Activated CD4-positive, alpha-beta T cell treated with anti-CD3 and anti-CD28 coated beads for 36 hours (primary cell): Measurements from ENCODE around the gene IQGAP2. TPM values are rescaled to one million over a fixed set of nuclear protein-coding genes. Genes with fewer than 3 reads are reported as not detected.

Experiments
- ATAC-seq: fragments of 200-7000 bp; cut with Tn5 transposase; one replicate; pipeline ENCODE4 v1.10.0; 2021; ENCODE audit warnings: mild to moderate bottlenecking, moderate library complexity
- CTCF ChIA-PET: fragments of 350-600 bp; sonication (Branson Sonifier 250); formaldehyde crosslinking; loops from one replicate; lab custom pipeline; 2021; ENCODE audit warnings: antibody characterized with exemption; lab: Charles Lee
- POLR2A ChIA-PET: fragments of 350-600 bp; sonication (Branson Sonifier 250); formaldehyde crosslinking; loops from one replicate; lab custom pipeline; 2021; ENCODE audit warnings: antibody characterized with exemption, inconsistent platforms; lab: Charles Lee
- DNase-seq: peaks from one replicate; pipeline ENCODE4 v3.0.0-alpha.2; 2020
- H3K27ac Mint-ChIP-seq: one replicate; pipeline ENCODE4 v1.8.0; 2021; ENCODE audit warnings: mixed read lengths
- H3K27me3 Mint-ChIP-seq: one replicate; pipeline ENCODE4 v1.8.0; 2021; ENCODE audit warnings: mixed read lengths
- H3K36me3 Mint-ChIP-seq: one replicate; pipeline ENCODE4 v1.8.0; 2021; ENCODE audit warnings: low read depth, mixed read lengths
- H3K4me1 Mint-ChIP-seq: one replicate; pipeline ENCODE4 v1.8.0; 2021; ENCODE audit warnings: mixed read lengths
- H3K4me3 Mint-ChIP-seq: one replicate; pipeline ENCODE4 v1.8.0; 2021; ENCODE audit warnings: mild to moderate bottlenecking, moderate library complexity, mixed read lengths
- H3K9me3 Mint-ChIP-seq: one replicate; pipeline ENCODE4 v1.8.0; 2021; ENCODE audit warnings: low read depth, mixed read lengths
- intact Hi-C, 2 experiments: fragments of 100-400 bp; cut with DNase I in 1 of 2; cut with micrococcal nuclease in 1 of 2; formaldehyde crosslinking; loops; one replicate each; pipeline versions ENCODE4 v1.14.2 to v1.15.1; 2022 to 2024; cut with DNase I, micrococcal nuclease
- total RNA-seq, 2 experiments: library from RNA; stranded (reverse); gene quantifications; one replicate each; pipeline ENCODE4 v1.2.3, GENCODE V29; 2021

Gene IQGAP2
- total RNA-seq, 2 experiments from 2014 or later = 62.7 to 82.7 TPM

DNA sequence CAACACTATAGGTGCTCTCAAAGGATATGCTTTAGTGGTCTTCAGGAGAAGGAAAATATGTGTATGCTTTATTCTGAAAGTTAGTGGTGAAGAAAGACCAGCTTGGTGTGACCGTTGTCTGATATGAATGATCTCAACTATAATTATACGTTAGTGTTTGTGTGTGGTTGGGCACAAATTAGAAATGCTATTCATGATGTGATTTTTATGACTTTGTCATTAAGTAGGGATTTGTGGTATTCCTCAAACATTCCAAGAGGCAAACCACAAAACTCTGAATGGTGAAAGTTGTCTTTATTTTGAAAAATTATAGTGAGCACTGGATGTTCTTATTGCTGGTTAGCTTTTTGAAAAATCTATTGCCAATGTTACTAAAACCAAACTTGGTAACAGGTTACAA is 306.7 kb downstream of the IQGAP2 start:
- Mint-ChIP-seq H3K36me3 (peaks cover 7% of the 10 kb centered on the region), H3K27ac (no peak overlapping the region), H3K4me3 (no peak overlapping the region), H3K9me3 (no peaks in the 10 kb centered on the region), H3K27me3 (peaks cover 14% of the 10 kb centered on the region), H3K4me1 (peaks cover 19% of the 10 kb centered on the region)
- intact Hi-C loops = loop anchor here in 1 of 2 experiments (2.0 kb wide), 1 partner anchor 17 kb away; no protein-coding TSS in a partner anchor
- ChIA-PET CTCF (interaction anchor here (1.3 kb wide), 1 partner anchor 17 kb away, joined by 3 read pairs; no protein-coding TSS in a partner anchor), POLR2A (no interaction called here)
- ATAC-seq (no peak), DNase-seq (no peak)

DNA sequence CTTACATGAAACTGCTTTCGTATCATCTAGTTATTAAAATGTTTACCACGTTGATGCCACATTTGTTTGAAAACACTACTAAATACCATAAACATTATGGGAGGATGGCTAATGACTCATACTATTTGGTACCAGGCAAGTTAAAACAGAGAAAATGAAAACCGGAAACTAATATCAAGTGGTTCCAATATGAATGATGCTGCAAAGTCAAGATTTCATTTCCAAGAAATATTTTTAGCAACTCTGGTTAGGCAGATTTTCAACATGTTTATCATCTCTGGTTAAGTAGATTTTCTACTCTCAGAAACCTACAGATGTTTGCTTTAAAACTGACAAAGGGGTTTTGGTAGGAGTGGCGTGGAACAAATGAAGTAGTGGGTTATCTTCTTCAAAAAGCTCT is 307.9 kb downstream of the IQGAP2 start:
- peak; percentile 60 for ATAC-seq
- H3K27ac Mint-ChIP-seq = peak overlapping the region; percentile 47
- DNase-seq = no peak
- POLR2A ChIA-PET = no interaction called here
- CTCF ChIA-PET = no interaction called here
- H3K4me1 Mint-ChIP-seq = peaks cover 22% of the 10 kb centered on the region
- peaks cover 19% of the 10 kb centered on the region for H3K27me3 Mint-ChIP-seq
- no peaks in the 10 kb centered on the region for H3K9me3 Mint-ChIP-seq
- peaks cover 5% of the 10 kb centered on the region for H3K36me3 Mint-ChIP-seq
- intact Hi-C loops = loop anchor here in 1 of 2 experiments (2.0 kb wide), 1 partner anchor 18 kb away; no protein-coding TSS in a partner anchor
- no peak overlapping the region for H3K4me3 Mint-ChIP-seq

DNA sequence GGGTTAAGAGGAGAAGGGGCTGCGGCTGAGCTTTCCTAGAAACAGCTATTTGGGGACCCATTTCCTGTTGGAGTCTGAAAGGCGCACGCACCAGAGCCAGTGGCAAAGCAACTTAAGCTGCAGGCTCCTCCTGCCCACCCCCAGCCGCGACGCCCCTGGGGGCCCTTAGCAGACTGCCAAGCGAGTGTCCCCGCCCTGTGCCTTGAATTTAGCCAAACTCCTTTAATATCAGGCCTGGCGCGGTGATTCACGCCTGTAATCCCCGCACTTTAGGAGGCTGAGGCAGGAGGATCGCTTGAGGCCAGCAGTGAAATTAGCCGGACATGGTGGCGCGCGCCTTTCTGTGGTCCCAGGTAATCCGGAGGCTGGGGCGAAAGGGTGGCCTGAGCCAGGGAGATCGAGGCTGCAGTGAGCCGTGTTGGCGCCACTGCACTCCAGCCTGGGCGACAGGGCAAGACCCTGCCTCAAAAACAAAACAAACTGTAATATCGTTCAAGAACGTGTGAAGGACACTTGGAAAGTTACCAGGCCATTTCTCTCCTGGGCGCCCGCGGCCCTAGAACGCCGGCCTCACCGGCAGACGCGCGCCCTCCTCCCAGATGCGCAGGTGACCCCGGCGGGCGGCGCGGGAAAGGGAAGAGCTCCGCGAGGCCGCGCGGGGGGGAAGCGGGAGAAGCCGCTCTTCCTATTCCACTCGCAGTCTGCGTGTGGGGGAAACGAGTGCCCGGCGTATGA is 311.8 kb downstream of the IQGAP2 start:
- Mint-ChIP-seq H3K27ac (no peak overlapping the region), H3K36me3 (no peaks in the 10 kb centered on the region), H3K4me3 (peak overlapping the region; percentile 75), H3K27me3 (peaks cover 38% of the 10 kb centered on the region), H3K9me3 (no peaks in the 10 kb centered on the region), H3K4me1 (peaks cover 28% of the 10 kb centered on the region)
- intact Hi-C loops = loop anchor here (2.0 to 5.0 kb wide), 3 partner anchors 24 to 302 kb away; no protein-coding TSS in a partner anchor
- CTCF ChIA-PET = interaction anchor here (0.8 to 8.5 kb wide), 6 partner anchors 10 to 60 kb away, joined by 3 to 45 read pairs (median 4); no protein-coding TSS in a partner anchor
- POLR2A ChIA-PET = no interaction called here
- ATAC-seq (no peak), DNase-seq (peak; percentile 28)

DNA sequence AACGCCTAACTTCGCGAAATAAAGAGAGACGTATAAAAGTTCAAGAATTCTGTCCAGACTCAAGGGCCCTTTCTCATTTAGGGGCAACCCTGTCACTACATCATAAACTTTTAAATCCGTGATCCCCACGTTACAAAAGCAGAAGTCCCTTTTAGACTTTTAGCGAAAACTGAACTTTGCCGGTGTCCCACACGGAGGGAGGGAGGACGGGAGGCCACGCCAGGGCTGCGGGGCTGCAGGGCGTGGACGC is 312.3 kb downstream of the IQGAP2 start:
- no peak for ATAC-seq
- intact Hi-C loops = loop anchor here (2.0 to 5.0 kb wide), 3 partner anchors 23 to 302 kb away; no protein-coding TSS in a partner anchor
- H3K4me1 Mint-ChIP-seq = peaks cover 27% of the 10 kb centered on the region
- H3K27me3 Mint-ChIP-seq = peaks cover 38% of the 10 kb centered on the region
- DNase-seq = no peak
- no peaks in the 10 kb centered on the region for H3K36me3 Mint-ChIP-seq
- POLR2A ChIA-PET = no interaction called here
- no peak overlapping the region for H3K27ac Mint-ChIP-seq
- no peaks in the 10 kb centered on the region for H3K9me3 Mint-ChIP-seq
- CTCF ChIA-PET = interaction anchor here (1.0 to 8.5 kb wide), 5 partner anchors 11 to 60 kb away, joined by 3 to 45 read pairs (median 5); no protein-coding TSS in a partner anchor
- H3K4me3 Mint-ChIP-seq = peak overlapping the region; percentile 75

DNA sequence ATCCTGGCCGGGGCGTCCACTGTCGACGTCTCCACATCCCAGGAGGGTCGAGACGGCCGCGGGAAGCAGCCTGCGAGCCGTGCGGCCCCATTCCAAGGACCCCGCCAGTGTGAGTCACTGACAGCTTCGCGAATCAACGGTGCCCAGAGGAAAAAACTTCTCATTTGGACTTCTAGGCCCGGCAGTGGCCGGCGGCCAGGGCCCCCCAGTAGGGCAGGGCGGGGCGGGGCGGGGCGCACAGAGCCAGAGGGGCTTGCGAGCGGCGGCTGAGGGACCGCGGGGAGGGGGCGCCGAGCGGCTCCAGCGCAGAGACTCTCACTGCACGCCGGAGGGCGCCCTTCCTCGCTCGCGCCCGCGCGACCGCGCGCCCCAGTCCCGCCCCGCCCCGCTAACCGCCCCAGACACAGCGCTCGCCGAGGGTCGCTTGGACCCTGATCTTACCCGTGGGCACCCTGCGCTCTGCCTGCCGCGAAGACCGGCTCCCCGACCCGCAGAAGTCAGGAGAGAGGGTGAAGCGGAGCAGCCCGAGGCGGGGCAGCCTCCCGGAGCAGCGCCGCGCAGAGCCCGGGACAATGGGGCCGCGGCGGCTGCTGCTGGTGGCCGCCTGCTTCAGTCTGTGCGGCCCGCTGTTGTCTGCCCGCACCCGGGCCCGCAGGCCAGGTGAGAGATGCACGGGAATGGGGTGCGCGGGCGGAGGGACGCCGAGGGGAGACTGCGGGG is 312.8 kb downstream of the IQGAP2 start, which contains the start of gene F2R:
TSS of gene F2R (plus strand) at position 391 of the 720 bp plus-strand sequence. CDS start at position 573, 182 bp downstream.
- peak within 1 kb of the TSS; percentile 75 for H3K4me3 Mint-ChIP-seq
- DNase-seq (peak; percentile 72), ATAC-seq (peak; percentile 79)
- peaks cover 38% of the 10 kb centered on the region for H3K27me3 Mint-ChIP-seq
- no peaks in the 10 kb centered on the region for H3K36me3 Mint-ChIP-seq
- CTCF ChIA-PET = interaction anchor here (1.0 to 8.5 kb wide), 5 partner anchors 11 to 59 kb away, joined by 3 to 45 read pairs (median 5); no protein-coding TSS in a partner anchor
- intact Hi-C loops = loop anchor here (1.0 to 5.0 kb wide), 6 partner anchors 23 to 313 kb away; partner anchors contain the start of gene IQGAP2 (in 1 of the 2)
- POLR2A ChIA-PET = no interaction called here
- H3K9me3 Mint-ChIP-seq = no peaks in the 10 kb centered on the region
- no peak within 1 kb of the TSS for H3K27ac Mint-ChIP-seq
- H3K4me1 Mint-ChIP-seq = peaks cover 22% of the 10 kb centered on the region

DNA sequence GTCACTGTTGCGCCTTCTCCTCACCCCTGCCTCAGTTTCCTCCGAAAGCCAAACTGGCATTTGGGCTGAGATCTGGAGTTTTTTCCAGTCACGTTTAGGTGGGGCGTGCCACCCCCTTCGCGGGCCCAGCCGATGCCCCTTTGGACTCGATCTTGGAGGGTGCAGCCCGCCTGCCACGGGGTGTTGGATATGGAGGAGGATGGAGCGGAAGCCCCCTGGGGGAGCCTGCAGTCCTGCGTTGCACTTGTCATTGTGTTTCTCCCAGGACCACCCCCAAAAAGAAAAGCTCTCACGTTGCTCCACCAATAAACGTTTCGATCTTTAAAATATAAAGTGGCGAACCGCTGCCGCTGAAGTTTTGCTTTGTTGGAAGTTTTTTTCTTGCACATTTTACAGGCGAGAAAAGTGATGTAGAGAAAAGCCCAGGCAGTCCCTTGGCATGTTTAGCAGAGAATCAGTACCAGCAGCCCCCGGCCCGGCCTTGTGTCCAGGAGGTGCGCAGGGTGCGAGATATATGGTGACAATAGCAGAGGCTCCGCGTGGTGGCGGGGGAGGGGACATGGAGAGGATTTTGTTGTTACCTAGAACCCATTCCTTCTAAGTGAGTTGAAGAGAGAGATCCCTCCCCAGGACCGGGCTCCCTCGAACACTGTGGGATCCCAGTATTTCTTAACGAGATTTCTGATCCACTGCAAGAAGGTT is 313.5 kb downstream of the IQGAP2 start:
- no peak overlapping the region for H3K27ac Mint-ChIP-seq
- intact Hi-C loops = loop anchor here (1.0 to 5.0 kb wide), 5 partner anchors 23 to 313 kb away; partner anchors contain the start of gene IQGAP2 (in 1 of the 2)
- peak; percentile 38 for DNase-seq
- peaks cover 38% of the 10 kb centered on the region for H3K27me3 Mint-ChIP-seq
- no peak for ATAC-seq
- no peaks in the 10 kb centered on the region for H3K9me3 Mint-ChIP-seq
- peaks cover 15% of the 10 kb centered on the region for H3K4me1 Mint-ChIP-seq
- peak overlapping the region; percentile 75 for H3K4me3 Mint-ChIP-seq
- ChIA-PET CTCF (interaction anchor here (0.8 to 8.5 kb wide), 3 partner anchors 40 to 116 kb away, joined by 3 to 45 read pairs (median 3); no protein-coding TSS in a partner anchor), POLR2A (no interaction called here)
- H3K36me3 Mint-ChIP-seq = no peaks in the 10 kb centered on the region

DNA sequence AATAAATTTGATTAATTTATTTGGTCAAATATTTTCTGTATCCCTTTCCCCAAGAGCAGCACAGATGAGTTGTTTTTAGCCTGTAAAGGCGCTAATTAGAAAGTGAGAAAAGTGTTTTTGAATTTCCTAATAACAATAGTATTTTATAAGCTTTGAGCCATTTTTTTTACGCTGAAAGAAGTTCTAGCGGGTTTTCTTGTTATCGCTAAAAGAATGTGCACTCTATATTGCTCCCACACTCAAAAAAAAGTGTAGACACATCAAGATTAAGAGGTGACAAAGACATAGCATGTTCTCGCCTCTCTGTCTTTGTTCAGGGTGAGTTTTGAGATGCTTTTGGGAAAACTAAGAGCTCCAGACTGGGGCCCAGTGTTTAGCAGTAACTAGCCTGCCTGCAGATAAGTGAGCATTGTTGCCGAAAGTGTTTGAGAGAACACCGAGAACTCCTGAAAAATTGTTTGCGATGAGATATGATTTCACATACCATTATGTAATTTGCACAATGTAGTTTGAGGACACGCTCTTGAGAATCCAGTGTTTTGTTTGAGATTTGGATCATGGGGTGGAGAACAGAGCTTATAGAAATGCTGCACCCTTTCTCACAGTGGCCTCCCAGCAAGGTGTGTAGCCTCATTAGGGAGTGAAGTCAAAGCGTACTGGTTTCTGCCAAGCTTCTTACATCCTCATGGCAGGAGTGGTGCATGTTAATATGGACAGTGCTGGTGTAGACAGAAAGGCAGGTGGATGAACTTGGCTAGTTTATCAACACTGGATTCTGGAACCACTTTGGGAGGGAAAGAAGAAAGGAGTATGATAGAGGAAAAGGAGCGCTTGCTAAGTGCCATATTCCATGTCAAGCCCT is 314.4 kb downstream of the IQGAP2 start:
- Mint-ChIP-seq H3K4me1 (peaks cover 14% of the 10 kb centered on the region), H3K36me3 (no peaks in the 10 kb centered on the region), H3K9me3 (no peaks in the 10 kb centered on the region), H3K4me3 (peak overlapping the region; percentile 75), H3K27me3 (peaks cover 38% of the 10 kb centered on the region), H3K27ac (no peak overlapping the region)
- intact Hi-C loops = loop anchor here (5.0 kb wide), 2 partner anchors 55 to 300 kb away; no protein-coding TSS in a partner anchor
- ATAC-seq = no peak
- CTCF ChIA-PET = interaction anchor here (0.8 to 8.5 kb wide), 3 partner anchors 41 to 117 kb away, joined by 3 to 45 read pairs (median 3); no protein-coding TSS in a partner anchor
- no peak for DNase-seq
- POLR2A ChIA-PET = no interaction called here

DNA sequence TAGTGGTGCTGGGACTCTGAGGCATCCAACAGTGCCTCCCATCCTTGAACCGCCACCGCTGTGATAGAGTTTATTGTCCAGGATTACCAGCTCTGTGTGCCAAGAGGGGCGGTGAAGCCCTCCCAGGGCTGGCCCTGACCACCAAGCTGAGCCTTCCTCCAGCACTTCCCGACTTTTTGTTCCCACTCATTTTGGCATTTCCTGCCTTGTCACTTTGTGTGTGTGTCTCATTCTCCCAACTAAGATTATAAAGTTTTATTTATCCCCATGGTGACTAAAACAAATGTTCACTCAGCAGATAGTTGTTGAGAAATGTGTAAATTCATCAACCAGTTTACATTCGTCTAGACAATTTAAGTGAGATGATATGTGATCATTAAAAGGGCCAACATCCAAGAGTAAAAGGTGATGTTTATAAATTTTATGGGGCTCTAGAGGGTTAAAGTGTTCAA is 315.3 kb downstream of the IQGAP2 start:
- Mint-ChIP-seq H3K9me3 (no peaks in the 10 kb centered on the region), H3K4me1 (peaks cover 14% of the 10 kb centered on the region), H3K36me3 (no peaks in the 10 kb centered on the region), H3K27me3 (peaks cover 37% of the 10 kb centered on the region), H3K27ac (no peak overlapping the region), H3K4me3 (no peak overlapping the region)
- ChIA-PET CTCF (interaction anchor here (1.0 to 8.5 kb wide), 2 partner anchors 44 to 57 kb away, joined by 3 to 45 read pairs; no protein-coding TSS in a partner anchor), POLR2A (no interaction called here)
- ATAC-seq (no peak), DNase-seq (no peak)
- intact Hi-C loops = loop anchor here (5.0 kb wide), 2 partner anchors 54 to 299 kb away; no protein-coding TSS in a partner anchor

DNA sequence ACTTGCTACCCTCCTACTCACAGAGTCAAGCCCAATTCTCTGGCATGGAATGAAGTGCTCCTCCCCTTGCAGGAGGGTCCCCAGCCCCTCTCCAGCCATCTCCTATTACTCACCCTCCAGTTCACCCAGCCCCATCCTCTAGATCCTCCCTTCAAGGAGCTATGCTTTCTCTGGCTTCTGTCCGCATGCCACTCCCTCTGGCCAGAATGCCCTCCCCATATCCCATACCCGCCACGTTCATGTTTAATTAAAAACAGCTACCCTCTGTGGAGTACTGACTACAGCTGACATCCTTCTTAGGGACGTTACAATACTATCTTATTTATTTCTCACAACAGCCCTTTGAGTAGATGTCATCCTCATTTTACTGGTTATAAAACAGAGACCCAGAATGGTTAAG is 315.8 kb downstream of the IQGAP2 start:
- H3K27ac Mint-ChIP-seq = no peak overlapping the region
- peaks cover 32% of the 10 kb centered on the region for H3K27me3 Mint-ChIP-seq
- peaks cover 14% of the 10 kb centered on the region for H3K4me1 Mint-ChIP-seq
- no peak for ATAC-seq
- ChIA-PET CTCF (interaction anchor here (0.6 to 8.5 kb wide), 4 partner anchors 21 to 1366 kb away, joined by 3 to 45 read pairs (median 3); no protein-coding TSS in a partner anchor), POLR2A (no interaction called here)
- intact Hi-C loops = loop anchor here (5.0 kb wide), 2 partner anchors 53 to 298 kb away; no protein-coding TSS in a partner anchor
- H3K9me3 Mint-ChIP-seq = no peaks in the 10 kb centered on the region
- no peak for DNase-seq
- H3K36me3 Mint-ChIP-seq = no peaks in the 10 kb centered on the region
- no peak overlapping the region for H3K4me3 Mint-ChIP-seq
